HCT116 (cell line): Measurements from ENCODE around the gene SOD1. TPM values are rescaled to one million over a fixed set of nuclear protein-coding genes. Genes with fewer than 3 reads are reported as not detected.

Experiments used
- ATAC-seq: fragments of 200-7000 bp; cut with Tn5 transposase; 2 replicates; pipeline ENCODE4 v1.9.1; 2020; ENCODE audit warnings: mild to moderate bottlenecking, moderate library complexity
- BruUV-seq: library from RNA; stranded (reverse); fragments of 400-500 nt; replicated peaks from 2 replicates; lab custom pipeline; 2021; lab: Mats Ljungman, UMichigan
- CTCF ChIA-PET: fragments of 300-600 bp; sonication (Branson Sonifier 250); formaldehyde crosslinking; loops from one replicate; lab custom pipeline; 2021; ENCODE audit warnings: antibody characterized with exemption; lab: Charles Lee
- POLR2A ChIA-PET: fragments of 300-600, 350-600 bp; sonication (Branson Sonifier 250); formaldehyde crosslinking; loops from one replicate; lab custom pipeline; 2021; ENCODE audit warnings: antibody characterized with exemption; lab: Charles Lee
- RAD21 ChIA-PET, 2 experiments: fragments of 300-600 bp; sonication (Branson Sonifier 250); formaldehyde crosslinking; loops; one replicate each; lab custom pipeline; 2023; ENCODE audit warnings: low total read pairs in 2 of 2; ENCODE audit not compliant: uncharacterized antibody in 2 of 2, unreplicated experiment in 2 of 2, low non-redundant PET in 1 of 2; lab: Charles Lee
- DNase-seq: peaks from one replicate; pipeline ENCODE4 v3.0.0-alpha.2; 2010; ENCODE audit warnings: low read depth, low spot score
- H2AFZ ChIP-seq: fragments of 200-600 bp; shearing (Covaris generic), sonication (generic); 2 replicates; pipeline ENCODE4 v1.6.1; 2017; ENCODE audit warnings: low read depth, mixed run types, mixed read lengths, antibody characterized with exemption, low read length; ENCODE audit not compliant: poor library complexity, severe bottlenecking
- H3K27ac ChIP-seq: 2 replicates; pipeline ENCODE4 v1.5.1; 2012; ENCODE audit warnings: low read depth, low read length
- H3K27me3 ChIP-seq: fragments of 200-600 bp; sonication (generic); 2 replicates; pipeline ENCODE4 v1.6.1; 2016; ENCODE audit warnings: mixed run types, low read length, mixed read lengths; ENCODE audit not compliant: insufficient read depth
- H3K36me3 ChIP-seq, 2 experiments: fragments of 200-500 bp in 1 of 2; fragments of 200-600 bp in 1 of 2; sonication (Bioruptor generic) in 1 of 2; sonication (generic) in 1 of 2; 2 replicates each; pipeline versions ENCODE4 v1.5.1 to v1.6.1; 2014 to 2016; ENCODE audit warnings: low read length in 2 of 2, inconsistent platforms in 1 of 2, mixed read lengths in 1 of 2, mixed run types in 1 of 2; ENCODE audit not compliant: insufficient read depth in 2 of 2, control insufficient read depth in 1 of 2
- H3K4me1 ChIP-seq, 2 experiments: fragments of 200-600 bp in 1 of 2; sonication (generic) in 1 of 2; 2 replicates each; pipeline versions ENCODE4 v1.5.1 to v1.6.1; 2012 to 2017; ENCODE audit warnings: low read length in 2 of 2, inconsistent platforms in 1 of 2, mild to moderate bottlenecking in 1 of 2, mixed read lengths in 1 of 2, mixed run types in 1 of 2, moderate library complexity in 1 of 2; ENCODE audit not compliant: insufficient read depth in 2 of 2, control insufficient read depth in 1 of 2
- H3K4me2 ChIP-seq: fragments of 200-600 bp; sonication (generic); 2 replicates; pipeline ENCODE4 v1.6.1; 2017; ENCODE audit warnings: mixed run types, low read length, mixed read lengths
- H3K4me3 ChIP-seq, 2 experiments: fragments of 200-600 bp in 1 of 2; sonication (generic) in 1 of 2; replicated peaks in 1 of 2; 2 replicates each; pipeline ENCODE4 v1.5.1; 2011 to 2016; ENCODE audit warnings: low read length in 2 of 2, control low read depth in 1 of 2, low read depth in 1 of 2, mild to moderate bottlenecking in 1 of 2, mixed read lengths in 1 of 2, mixed run types in 1 of 2
- H3K79me2 ChIP-seq: fragments of 200-600 bp; sonication (generic); 2 replicates; pipeline ENCODE4 v1.6.1; 2017; ENCODE audit warnings: mild to moderate bottlenecking, mixed run types, low read length, moderate library complexity, mixed read lengths; ENCODE audit not compliant: insufficient read depth
- H3K9ac ChIP-seq: fragments of 200-600 bp; sonication (generic); 2 replicates; pipeline ENCODE4 v1.6.1; 2016; ENCODE audit warnings: low read length, mixed read lengths
- H3K9me2 ChIP-seq: fragments of 200-600 bp; sonication (generic), shearing (Covaris generic); 2 replicates; pipeline ENCODE4 v1.6.1; 2017; ENCODE audit warnings: mixed run types, mild to moderate bottlenecking, moderate library complexity; ENCODE audit not compliant: insufficient read depth
- H3K9me3 ChIP-seq, 2 experiments: fragments of 200-500 bp in 1 of 2; fragments of 200-600 bp in 1 of 2; sonication (Bioruptor generic) in 1 of 2; sonication (generic) in 1 of 2; 2 replicates each; pipeline ENCODE4 v1.6.1; 2014 to 2017; ENCODE audit warnings: low read length in 2 of 2, mixed read lengths in 2 of 2, inconsistent platforms in 1 of 2, low read depth in 1 of 2, mild to moderate bottlenecking in 1 of 2, mixed run types in 1 of 2, moderate library complexity in 1 of 2; ENCODE audit not compliant: control insufficient read depth in 1 of 2, insufficient read depth in 1 of 2
- H4K20me1 ChIP-seq: fragments of 200-600 bp; sonication (generic), shearing (Covaris generic); 2 replicates; pipeline ENCODE4 v1.6.1; 2017; ENCODE audit warnings: mixed run types, mild to moderate bottlenecking, moderate library complexity; ENCODE audit not compliant: insufficient read depth
- CEBPB ChIP-seq: IDR thresholded peaks from 2 replicates; pipeline ENCODE4 v1.6.1; 2012; ENCODE audit warnings: low read depth
- EGR1 ChIP-seq: IDR thresholded peaks from 2 replicates; pipeline ENCODE4 v1.6.1; 2012; ENCODE audit warnings: low read depth
- EZH2 ChIP-seq: fragments of 200-600 bp; sonication (generic); IDR thresholded peaks from 2 replicates; pipeline ENCODE4 v1.6.1; 2017; ENCODE audit warnings: antibody characterized with exemption, mixed run types
- EZH2phosphoT487 ChIP-seq: fragments of 200-600 bp; IDR thresholded peaks from 2 replicates; pipeline ENCODE4 v1.6.1; 2018; ENCODE audit warnings: antibody characterized with exemption, borderline replicate concordance
- FOSL1 ChIP-seq: IDR thresholded peaks from 2 replicates; pipeline ENCODE4 v1.6.1; 2012; ENCODE audit warnings: low read depth
- JUND ChIP-seq: IDR thresholded peaks from 2 replicates; pipeline ENCODE4 v1.6.1; 2012
- POLR2A ChIP-seq: IDR thresholded peaks from 2 replicates; pipeline ENCODE4 v1.7.0; 2011; ENCODE audit warnings: borderline replicate concordance; ENCODE audit not compliant: insufficient read depth, insufficient read length; ENCODE audit errors: extremely low read depth
- POLR2AphosphoS5 ChIP-seq: IDR thresholded peaks from 2 replicates; pipeline ENCODE4 v1.6.1; 2011; ENCODE audit warnings: mild to moderate bottlenecking, low read depth, low read length, moderate library complexity
- RAD21 ChIP-seq: IDR thresholded peaks from 2 replicates; pipeline ENCODE4 v1.6.1; 2012; ENCODE audit warnings: low read depth, mild to moderate bottlenecking
- TCF7L2 ChIP-seq: IDR thresholded peaks from 2 replicates; pipeline ENCODE4 v1.7.0; 2011; ENCODE audit warnings: borderline replicate concordance, inconsistent platforms; ENCODE audit not compliant: insufficient read depth, insufficient read length; ENCODE audit errors: extremely low read depth
- YY1 ChIP-seq: IDR thresholded peaks from 2 replicates; pipeline ENCODE4 v1.6.1; 2011; ENCODE audit warnings: low read length, low read depth, moderate library complexity, mild to moderate bottlenecking; ENCODE audit not compliant: insufficient replicate concordance; ENCODE audit errors: extremely low read depth
- ZFX ChIP-seq: fragments of 450-650 bp; IDR thresholded peaks from 2 replicates; pipeline ENCODE4 v1.6.1; 2017
- intact Hi-C: fragments of 100-400 bp; cut with micrococcal nuclease; formaldehyde crosslinking; loops from 2 replicates; pipeline ENCODE4 v1.10.0; 2022
- total RNA-seq: library from RNA; stranded (reverse); gene quantifications from one replicate; pipeline ENCODE4 v1.2.1, GENCODE V29; 2021; ENCODE audit not compliant: unreplicated experiment
- TF ChIP-seq, protein P1 (sequence below): IDR thresholded peaks from 2 replicates; pipeline ENCODE4 v1.6.1; 2012; ENCODE audit warnings: low read depth
- TF ChIP-seq, protein P2 (sequence below), 3 experiments: fragments of 200-600 bp in 1 of 3; sonication (generic) in 1 of 3; IDR thresholded peaks in 2 of 3; conservative IDR thresholded peaks in 1 of 3; 2 replicates each; pipeline ENCODE4 v1.5.1; 2012 to 2017; ENCODE audit warnings: low read depth in 2 of 3, low read length in 2 of 3, antibody characterized with exemption in 1 of 3, borderline replicate concordance in 1 of 3, control low read depth in 1 of 3, mild to moderate bottlenecking in 1 of 3, mixed read lengths in 1 of 3, mixed run types in 1 of 3, moderate library complexity in 1 of 3; ENCODE audit not compliant: insufficient read depth in 1 of 3

The SOD1 gene
- total RNA-seq, 1 experiment from 2014 or later, result 419 TPM

DNA sequence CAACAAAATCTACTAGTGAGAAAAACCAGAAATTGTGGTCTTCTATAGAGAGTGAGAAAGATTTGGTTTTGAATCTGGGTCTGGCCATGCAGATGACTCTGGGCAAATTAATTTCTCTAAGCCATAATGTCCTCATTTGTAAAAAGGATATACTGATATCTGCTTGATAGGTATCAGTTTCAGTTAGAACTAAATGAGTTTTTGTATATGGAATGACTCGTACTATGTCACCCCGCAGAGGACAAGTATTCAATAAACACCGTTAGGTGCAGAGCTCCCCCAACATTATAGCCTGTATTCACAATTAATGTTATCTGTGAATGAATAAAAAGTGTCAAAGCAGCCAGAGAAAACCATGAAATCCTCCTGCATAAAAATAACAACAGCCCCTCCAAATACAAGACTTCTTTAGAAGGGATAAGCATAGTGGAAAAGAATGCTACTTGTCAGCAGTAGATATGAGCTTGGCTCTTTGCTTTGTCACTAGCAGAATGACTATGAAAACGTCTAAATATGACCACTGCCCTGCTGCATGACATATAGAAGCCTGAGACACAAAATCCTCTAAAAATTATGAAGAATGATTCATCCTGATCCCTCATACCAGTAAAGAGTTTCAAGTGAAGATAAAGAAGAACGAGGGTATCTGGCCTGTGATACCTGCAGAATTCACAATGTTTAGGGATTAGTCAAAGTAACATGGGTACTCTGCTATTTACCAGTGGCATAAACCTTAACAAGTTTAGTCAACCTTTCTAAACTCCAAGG is 54.7 kb downstream of the SOD1 start (continued):
- TF ChIP-seq, protein P1, sequence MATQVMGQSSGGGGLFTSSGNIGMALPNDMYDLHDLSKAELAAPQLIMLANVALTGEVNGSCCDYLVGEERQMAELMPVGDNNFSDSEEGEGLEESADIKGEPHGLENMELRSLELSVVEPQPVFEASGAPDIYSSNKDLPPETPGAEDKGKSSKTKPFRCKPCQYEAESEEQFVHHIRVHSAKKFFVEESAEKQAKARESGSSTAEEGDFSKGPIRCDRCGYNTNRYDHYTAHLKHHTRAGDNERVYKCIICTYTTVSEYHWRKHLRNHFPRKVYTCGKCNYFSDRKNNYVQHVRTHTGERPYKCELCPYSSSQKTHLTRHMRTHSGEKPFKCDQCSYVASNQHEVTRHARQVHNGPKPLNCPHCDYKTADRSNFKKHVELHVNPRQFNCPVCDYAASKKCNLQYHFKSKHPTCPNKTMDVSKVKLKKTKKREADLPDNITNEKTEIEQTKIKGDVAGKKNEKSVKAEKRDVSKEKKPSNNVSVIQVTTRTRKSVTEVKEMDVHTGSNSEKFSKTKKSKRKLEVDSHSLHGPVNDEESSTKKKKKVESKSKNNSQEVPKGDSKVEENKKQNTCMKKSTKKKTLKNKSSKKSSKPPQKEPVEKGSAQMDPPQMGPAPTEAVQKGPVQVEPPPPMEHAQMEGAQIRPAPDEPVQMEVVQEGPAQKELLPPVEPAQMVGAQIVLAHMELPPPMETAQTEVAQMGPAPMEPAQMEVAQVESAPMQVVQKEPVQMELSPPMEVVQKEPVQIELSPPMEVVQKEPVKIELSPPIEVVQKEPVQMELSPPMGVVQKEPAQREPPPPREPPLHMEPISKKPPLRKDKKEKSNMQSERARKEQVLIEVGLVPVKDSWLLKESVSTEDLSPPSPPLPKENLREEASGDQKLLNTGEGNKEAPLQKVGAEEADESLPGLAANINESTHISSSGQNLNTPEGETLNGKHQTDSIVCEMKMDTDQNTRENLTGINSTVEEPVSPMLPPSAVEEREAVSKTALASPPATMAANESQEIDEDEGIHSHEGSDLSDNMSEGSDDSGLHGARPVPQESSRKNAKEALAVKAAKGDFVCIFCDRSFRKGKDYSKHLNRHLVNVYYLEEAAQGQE, result no peak
- TF ChIP-seq POLR2AphosphoS5 (no peak), EGR1 (no peak), EZH2 (no peak), CEBPB (no peak), FOSL1 (no peak)

- ChIA-PET POLR2A (no interaction called here), CTCF (no interaction called here), RAD21 (no interaction called here)
- Histone ChIP-seq H4K20me1 (peaks cover 40% of the 10 kb centered on the region; the same call in 1 of the 2 replicates), H3K4me3 (no peak overlapping the region), H3K27ac (no peak overlapping the region), H2AFZ (no peak overlapping the region), H3K9me3 (no peaks in the 10 kb centered on the region), H3K36me3 (no peaks in the 10 kb centered on the region), H3K9ac (no peak overlapping the region), H3K4me2 (no peak overlapping the region), H3K4me1 (peaks cover 4 to 12% of the 10 kb centered on the region in 2 experiments; a peak in 2 of 4 replicates), H3K9me2 (no peaks in the 10 kb centered on the region), H3K27me3 (no peaks in the 10 kb centered on the region), H3K79me2 (peaks cover 99% of the 10 kb centered on the region)
- ATAC-seq, result no peak
- BruUV-seq, result no TSS peak
- intact Hi-C loops, result no loop called here
- DNase-seq, result no peak
- TF ChIP-seq FOSL1, result no peak
- no peak for TF ChIP-seq ZFX
- no peak for TF ChIP-seq JUND
- TF ChIP-seq EZH2phosphoT487, result no peak
- no peak for TF ChIP-seq YY1
- no peak for TF ChIP-seq CEBPB
- TF ChIP-seq, protein P2, sequence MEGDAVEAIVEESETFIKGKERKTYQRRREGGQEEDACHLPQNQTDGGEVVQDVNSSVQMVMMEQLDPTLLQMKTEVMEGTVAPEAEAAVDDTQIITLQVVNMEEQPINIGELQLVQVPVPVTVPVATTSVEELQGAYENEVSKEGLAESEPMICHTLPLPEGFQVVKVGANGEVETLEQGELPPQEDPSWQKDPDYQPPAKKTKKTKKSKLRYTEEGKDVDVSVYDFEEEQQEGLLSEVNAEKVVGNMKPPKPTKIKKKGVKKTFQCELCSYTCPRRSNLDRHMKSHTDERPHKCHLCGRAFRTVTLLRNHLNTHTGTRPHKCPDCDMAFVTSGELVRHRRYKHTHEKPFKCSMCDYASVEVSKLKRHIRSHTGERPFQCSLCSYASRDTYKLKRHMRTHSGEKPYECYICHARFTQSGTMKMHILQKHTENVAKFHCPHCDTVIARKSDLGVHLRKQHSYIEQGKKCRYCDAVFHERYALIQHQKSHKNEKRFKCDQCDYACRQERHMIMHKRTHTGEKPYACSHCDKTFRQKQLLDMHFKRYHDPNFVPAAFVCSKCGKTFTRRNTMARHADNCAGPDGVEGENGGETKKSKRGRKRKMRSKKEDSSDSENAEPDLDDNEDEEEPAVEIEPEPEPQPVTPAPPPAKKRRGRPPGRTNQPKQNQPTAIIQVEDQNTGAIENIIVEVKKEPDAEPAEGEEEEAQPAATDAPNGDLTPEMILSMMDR (IDR thresholded peaks at IDR 0.05 in 2 of 3, conservative IDR thresholded peaks at IDR 0.05 in 1 of 3; ENCODE audit: borderline replicate concordance in 1 of 3, insufficient read depth in 1 of 3, low read depth in 2 of 3, low read length in 2 of 3), result no peak
- TF ChIP-seq RAD21, result no peak
- TF ChIP-seq, protein P1, result no peak
- TF ChIP-seq TCF7L2, result no peak
- TF ChIP-seq POLR2A, result no peak
Observed at GRCh38 chr21:31714741-31715365, 55.4 kb downstream of the SOD1 start.
